HG03159 (cell line): Measurements from ENCODE around the gene LPIN1.

Experiments
- ATAC-seq: cut with Tn5 transposase; IDR thresholded peaks from one replicate; pipeline ENCODE4 v1.9.1; 2021; ENCODE audit warnings: mild to moderate bottlenecking, moderate library complexity; ENCODE audit not compliant: unreplicated experiment

Gene LPIN1, protein sequence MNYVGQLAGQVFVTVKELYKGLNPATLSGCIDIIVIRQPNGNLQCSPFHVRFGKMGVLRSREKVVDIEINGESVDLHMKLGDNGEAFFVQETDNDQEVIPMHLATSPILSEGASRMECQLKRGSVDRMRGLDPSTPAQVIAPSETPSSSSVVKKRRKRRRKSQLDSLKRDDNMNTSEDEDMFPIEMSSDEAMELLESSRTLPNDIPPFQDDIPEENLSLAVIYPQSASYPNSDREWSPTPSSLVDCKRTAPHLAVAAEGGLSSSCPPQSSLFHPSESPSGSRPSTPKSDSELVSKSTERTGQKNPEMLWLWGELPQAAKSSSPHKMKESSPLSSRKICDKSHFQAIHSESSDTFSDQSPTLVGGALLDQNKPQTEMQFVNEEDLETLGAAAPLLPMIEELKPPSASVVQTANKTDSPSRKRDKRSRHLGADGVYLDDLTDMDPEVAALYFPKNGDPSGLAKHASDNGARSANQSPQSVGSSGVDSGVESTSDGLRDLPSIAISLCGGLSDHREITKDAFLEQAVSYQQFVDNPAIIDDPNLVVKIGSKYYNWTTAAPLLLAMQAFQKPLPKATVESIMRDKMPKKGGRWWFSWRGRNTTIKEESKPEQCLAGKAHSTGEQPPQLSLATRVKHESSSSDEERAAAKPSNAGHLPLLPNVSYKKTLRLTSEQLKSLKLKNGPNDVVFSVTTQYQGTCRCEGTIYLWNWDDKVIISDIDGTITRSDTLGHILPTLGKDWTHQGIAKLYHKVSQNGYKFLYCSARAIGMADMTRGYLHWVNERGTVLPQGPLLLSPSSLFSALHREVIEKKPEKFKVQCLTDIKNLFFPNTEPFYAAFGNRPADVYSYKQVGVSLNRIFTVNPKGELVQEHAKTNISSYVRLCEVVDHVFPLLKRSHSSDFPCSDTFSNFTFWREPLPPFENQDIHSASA

GRCh38 chr2:11746376-11746806, at the start of gene LPIN1:
Gene LPIN1, plus strand, starts transcription at chr2:11746632. Its CDS starts 18,910 bp downstream, at chr2:11765542.
- ATAC-seq: peak; percentile 60

DNA sequence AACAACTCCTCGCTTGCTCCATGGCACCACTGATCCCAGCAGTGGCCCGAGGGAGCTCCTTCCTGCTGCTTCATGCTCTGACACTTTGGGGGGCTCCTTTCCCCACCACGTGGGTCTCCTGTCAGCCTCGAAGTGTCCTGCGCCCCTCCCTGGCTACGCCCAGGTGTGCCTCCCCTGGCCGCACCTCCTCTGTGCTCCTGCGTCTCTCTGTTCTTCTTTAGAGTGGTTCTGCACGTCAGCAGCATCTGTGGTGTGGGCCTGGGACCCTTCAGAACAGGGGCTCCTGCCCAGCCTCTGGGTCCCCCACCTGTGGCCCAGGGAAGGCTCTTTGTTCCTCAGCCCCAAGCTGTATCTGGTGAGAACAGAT, 49.7 kb upstream of the LPIN1 start:
- no peak for ATAC-seq

GRCh38 chr2:11697103-11697871, 49.1 kb upstream of the LPIN1 start:
- no peak for ATAC-seq

GRCh38 chr2:11698009-11698922, 48.2 kb upstream of the LPIN1 start:
- ATAC-seq: no peak

GRCh38 chr2:11699686-11700670, 46.5 kb upstream of the LPIN1 start:
- ATAC-seq: no peak

- no peak for ATAC-seq
Observed at GRCh38 chr2:11701206-11701605, 45.2 kb upstream of the LPIN1 start.

DNA sequence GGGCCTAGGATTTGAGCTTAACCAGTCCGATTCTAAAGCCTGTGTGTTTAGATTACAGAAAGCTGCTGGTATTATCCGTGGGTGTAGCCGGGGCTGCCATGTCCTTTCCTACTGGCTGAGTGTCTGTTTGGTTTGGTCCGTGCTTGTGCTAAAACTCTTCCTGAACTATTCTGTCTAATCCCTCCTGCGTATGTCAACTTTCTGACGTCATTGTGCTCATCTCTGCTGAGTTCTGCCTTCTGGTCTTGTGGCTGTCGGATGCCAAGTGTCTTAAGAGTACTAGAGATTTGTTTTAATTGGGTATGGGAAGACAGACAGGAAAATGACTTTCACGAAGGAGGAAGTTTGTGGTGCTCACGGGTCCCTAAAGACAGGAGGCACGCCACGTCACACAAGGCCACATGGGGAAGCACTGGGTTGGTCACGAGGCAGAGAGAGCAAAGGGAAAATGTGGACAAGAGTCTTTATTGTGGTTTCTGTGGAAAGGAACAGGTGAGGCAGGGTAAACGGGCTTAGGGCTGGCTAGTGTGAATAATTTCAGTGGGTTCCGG, 44.6 kb upstream of the LPIN1 start:
- no peak for ATAC-seq

GRCh38 chr2:11702946-11703345, 43.5 kb upstream of the LPIN1 start:
- no peak for ATAC-seq

DNA sequence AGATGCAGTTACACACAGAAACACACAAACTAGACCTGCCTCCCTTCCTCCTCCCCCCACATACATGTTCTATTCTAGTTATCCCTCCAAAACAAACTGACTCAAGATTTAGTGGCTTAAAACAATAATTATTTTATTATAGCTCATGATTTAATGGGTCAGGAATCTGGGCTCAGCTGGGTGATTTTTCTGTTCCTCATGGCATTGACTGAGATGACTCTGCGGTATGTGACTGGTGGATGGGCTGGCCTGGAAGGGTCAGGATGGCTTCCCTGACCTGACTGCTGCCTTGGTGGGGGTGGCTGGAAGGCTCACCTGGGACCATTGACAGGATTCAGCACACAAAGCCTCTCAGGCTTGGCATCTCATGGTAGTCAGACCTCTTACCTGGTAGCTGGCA, 42.7 kb upstream of the LPIN1 start:
- no peak for ATAC-seq

DNA sequence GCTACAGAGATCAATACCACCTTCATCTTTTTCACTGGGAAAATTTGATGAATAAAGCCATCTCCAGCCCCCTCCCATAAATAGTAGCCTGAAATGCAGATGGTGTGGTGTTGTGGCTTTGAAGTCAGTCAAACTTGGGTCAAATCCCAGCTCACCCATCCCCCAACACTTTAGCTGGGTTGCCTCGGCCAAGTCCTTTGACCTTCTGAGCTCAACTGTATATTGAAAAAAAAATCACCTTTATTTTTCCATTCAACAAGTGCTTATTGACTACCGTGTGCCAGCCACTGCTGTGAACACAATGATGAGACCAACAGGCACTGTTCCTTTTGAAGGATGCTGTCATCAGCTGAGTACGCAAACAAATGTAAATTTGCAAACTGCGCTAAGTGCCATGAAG, 41.4 kb upstream of the LPIN1 start:
- no peak for ATAC-seq

DNA sequence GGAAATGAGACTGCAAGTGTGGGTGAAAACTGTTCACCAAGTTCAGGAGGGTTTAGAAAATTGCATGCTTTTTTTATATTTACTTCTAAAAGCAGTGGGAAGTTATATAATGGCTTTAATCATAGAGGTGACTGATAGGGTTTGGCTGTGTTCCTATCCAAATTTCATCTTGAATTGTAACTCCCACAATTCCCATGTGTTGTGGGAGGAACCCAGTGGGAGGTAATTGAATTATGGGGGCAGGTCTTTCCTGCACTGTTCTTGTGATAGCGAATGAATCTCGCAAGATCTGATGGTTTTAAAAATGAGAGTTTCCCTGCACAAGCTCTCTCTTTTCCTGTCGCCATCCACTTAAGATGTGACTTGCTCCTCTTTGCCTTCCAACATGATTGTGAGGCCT, 40.7 kb upstream of the LPIN1 start:
- no peak for ATAC-seq

DNA sequence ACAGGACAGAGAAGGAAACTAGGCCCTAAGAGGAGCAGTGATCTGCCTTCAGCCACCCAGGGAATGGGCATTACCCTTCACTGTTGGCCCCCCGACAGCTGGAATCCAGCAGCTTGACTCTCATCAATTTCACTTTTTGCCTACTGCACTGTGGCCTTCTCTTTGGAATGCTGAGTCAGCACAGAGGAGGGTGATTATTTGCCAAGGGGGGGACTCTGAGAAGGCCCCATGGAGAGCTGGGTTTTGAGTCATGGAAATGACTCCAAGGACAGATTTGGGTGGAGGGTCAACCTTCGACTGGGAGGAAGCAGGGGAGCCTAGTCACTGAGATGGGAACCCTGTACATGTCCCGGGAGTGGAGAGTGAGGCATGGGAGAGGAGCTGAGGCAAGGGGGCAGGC, 38.3 kb upstream of the LPIN1 start:
- no peak for ATAC-seq

DNA sequence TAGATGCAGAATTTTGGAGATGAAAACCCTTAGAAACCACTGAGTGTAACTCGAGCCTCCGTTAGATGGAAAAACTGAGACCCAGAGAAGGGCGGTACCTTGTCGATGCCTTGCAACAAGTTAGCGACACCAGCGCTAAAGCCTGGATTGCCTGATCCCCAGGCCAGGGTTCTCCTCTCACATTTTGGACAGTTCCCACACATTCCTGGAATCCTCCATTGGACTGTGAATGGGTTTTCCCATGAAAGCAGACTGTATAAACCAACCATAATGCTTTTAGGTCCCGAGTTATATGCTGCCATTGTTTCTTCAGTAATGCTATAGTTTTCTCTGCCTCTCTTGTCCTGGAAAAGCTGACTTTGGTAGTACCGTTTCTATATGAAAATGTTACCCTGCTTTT, 37.1 kb upstream of the LPIN1 start:
- no peak for ATAC-seq

GRCh38 chr2:11710210-11710609, 36.2 kb upstream of the LPIN1 start:
- ATAC-seq: no peak

DNA sequence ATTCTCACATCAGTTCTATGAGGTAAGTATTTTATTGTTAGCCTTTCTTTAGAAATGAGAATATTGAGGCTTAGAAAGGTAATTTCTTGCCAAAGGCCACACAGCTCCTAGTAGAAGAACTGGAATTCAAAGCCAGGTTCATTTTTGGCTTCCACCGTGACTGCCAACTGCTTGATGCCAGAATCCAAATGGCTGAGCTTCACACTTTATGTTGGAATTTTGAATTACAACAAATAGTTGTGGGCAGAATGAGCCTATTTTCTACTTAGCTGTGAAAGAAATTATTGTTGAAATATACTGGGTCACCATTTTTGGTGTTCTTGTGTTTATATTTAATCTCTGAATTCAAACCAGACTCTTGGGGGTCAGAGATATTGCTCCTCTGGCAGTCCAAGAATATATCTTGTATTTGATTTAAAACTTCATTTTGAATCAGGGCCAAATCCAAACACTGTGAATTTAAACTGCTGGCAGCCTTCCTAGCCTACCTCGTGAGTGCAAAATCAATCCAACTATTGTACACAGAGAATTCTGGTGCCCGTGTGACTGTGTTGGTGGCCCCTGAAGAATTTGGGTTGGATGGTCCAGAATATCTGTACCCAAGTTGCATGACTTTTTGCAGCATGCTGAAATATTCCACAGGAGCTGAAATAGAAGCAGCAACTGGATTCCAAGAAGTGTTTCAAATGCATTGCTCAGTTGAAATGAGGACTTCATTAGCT, 35.6 kb upstream of the LPIN1 start:
- no peak for ATAC-seq

DNA sequence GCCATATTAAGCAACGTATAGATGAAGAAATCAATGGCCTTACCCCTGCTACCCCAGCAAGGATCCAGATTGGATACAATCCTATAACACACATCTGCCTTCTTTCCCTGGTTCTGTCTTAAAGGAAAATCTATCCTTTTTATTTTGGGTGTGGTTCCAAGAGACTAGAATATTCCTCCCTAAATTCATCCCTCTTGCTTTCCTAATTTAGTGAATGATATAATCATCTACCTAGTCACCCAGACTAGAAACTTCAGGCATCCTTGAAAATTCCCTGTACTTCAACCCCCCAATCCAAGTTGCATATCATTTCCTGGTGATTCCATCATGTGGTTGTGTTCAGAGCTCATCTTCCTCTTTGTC, 35.1 kb upstream of the LPIN1 start:
- ATAC-seq: no peak

DNA sequence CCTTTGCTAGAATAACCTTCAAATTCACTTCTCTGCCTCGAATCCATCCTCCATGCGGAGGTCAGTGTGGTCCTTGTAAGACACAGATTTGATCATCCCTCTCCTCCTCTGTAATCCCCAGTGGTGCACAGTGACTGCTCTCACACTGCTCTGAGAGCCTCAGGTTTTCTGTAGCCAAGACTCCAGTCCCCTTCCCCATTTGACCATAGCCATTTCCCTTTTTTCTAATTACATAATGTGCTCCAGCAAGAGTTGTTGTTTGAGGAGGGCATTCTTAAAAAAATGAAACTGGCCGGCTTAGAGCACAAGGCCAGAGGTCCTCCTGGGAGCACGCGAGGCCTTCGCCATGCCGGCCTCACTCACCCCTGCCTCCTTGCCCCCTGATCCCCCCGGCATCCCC, 34.7 kb upstream of the LPIN1 start:
- ATAC-seq: no peak

DNA sequence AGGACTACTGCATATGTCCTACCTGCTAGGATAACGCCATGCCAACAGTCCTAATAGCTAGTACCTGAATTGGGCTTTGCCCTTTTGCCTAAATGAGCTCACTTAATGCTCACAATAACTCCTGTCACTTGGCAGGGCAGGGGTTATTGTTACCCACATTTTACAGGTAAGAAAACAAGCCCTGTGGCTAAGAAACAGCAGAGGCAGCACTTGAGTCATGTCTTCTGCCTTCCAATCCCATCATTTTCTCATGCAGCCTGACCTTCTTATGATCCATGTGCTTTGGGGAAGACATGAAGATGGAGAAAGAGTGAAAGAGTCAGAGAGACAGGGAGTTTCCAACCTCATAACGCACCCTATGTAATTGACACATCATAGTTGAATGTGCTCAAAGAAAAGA, 33.6 kb upstream of the LPIN1 start:
- ATAC-seq: no peak
